Nephron (organoid): Measurements from ENCODE around the gene SNTB2.

Source experiments
- H3K27ac Mint-ChIP-seq, 3 experiments: 2 replicates each; pipeline ENCODE4 v1.8.0; 2020; ENCODE audit warnings: mixed read lengths in 3 of 3, mild to moderate bottlenecking in 2 of 3, moderate library complexity in 1 of 3
- H3K27me3 Mint-ChIP-seq: 2 replicates; pipeline ENCODE4 v1.8.0; 2021; ENCODE audit warnings: low read depth, mild to moderate bottlenecking, moderate library complexity, mixed read lengths
- H3K36me3 Mint-ChIP-seq: 2 replicates; pipeline ENCODE4 v1.8.0; 2020; ENCODE audit warnings: low read depth, mixed read lengths
- H3K4me1 Mint-ChIP-seq: 2 replicates; pipeline ENCODE4 v1.8.0; 2020; ENCODE audit warnings: mixed read lengths
- H3K4me3 Mint-ChIP-seq, 3 experiments: 2 replicates each; pipeline ENCODE4 v1.8.0; 2020; ENCODE audit warnings: mild to moderate bottlenecking in 3 of 3, mixed read lengths in 3 of 3, moderate library complexity in 2 of 3
- H3K9me3 Mint-ChIP-seq: 2 replicates; pipeline ENCODE4 v1.8.0; 2020; ENCODE audit warnings: mixed read lengths
- CTCF ChIP-seq, 3 experiments: fragments of 200-600 bp; sonication (generic); IDR thresholded peaks; one replicate each; pipeline ENCODE4 v1.5.0; 2021; ENCODE audit warnings: antibody characterized with exemption in 3 of 3; ENCODE audit not compliant: unreplicated experiment in 3 of 3

SNTB2 gene

GRCh38 chr16:69233124-69233523 is 46.2 kb downstream of the SNTB2 start:
- Mint-ChIP-seq H3K27me3 (no peaks in the 10 kb centered on the region), H3K36me3 (peaks cover 4% of the 10 kb centered on the region), H3K9me3 (no peaks in the 10 kb centered on the region), H3K4me3 (no peak overlapping the region), H3K27ac (no peak overlapping the region), H3K4me1 (peaks cover 3% of the 10 kb centered on the region)
- no peak for TF ChIP-seq CTCF (IDR thresholded peaks at IDR 0.05; ENCODE audit: unreplicated experiment in 3 of 3)

DNA sequence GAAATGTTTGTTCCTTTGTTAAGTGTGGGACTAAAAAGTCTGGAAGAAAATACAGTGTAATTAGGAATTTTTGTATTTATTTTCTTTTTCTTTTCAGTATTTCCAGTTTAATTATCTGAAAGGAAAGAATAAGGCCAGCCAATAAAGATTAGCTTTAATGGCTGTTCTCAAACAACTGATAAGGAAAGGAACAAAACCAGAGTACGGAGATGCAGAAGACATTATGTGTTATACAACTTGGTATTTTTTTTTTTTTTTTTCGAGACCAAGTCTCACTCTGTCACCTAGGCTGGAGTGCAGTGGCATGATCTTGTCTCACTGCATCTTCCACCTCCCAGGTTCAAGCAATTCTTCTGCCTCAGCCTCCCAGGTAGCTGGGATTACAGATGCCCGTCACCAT is 47.5 kb downstream of the SNTB2 start:
- no peaks in the 10 kb centered on the region for H3K27me3 Mint-ChIP-seq
- H3K27ac Mint-ChIP-seq = no peak overlapping the region
- H3K9me3 Mint-ChIP-seq = no peaks in the 10 kb centered on the region
- peaks cover 3% of the 10 kb centered on the region for H3K4me1 Mint-ChIP-seq
- H3K4me3 Mint-ChIP-seq = no peak overlapping the region
- peaks cover 4% of the 10 kb centered on the region for H3K36me3 Mint-ChIP-seq
- no peak for TF ChIP-seq CTCF (IDR thresholded peaks at IDR 0.05; ENCODE audit: unreplicated experiment in 3 of 3)

DNA sequence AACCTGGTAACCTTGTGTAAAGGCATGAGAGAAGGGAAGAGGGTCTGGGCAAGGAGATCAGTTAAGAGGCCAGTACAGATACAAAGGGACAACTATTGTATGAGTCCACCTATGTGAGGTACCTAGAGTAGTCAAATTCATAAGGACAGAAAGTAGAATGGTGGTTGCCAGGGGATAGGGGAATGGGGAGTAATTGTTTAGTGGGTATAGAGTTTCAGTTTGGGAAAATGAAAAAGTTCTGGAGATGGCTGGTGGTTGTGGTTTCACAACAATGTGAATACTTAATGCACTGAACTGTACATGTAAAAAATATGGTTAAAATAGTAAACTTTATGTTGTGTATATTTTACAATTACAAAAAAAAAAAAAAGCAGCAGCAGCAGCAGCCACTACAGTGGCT is 49.4 kb downstream of the SNTB2 start:
- H3K27ac Mint-ChIP-seq = no peak overlapping the region
- H3K4me1 Mint-ChIP-seq = peaks cover 9% of the 10 kb centered on the region

DNA sequence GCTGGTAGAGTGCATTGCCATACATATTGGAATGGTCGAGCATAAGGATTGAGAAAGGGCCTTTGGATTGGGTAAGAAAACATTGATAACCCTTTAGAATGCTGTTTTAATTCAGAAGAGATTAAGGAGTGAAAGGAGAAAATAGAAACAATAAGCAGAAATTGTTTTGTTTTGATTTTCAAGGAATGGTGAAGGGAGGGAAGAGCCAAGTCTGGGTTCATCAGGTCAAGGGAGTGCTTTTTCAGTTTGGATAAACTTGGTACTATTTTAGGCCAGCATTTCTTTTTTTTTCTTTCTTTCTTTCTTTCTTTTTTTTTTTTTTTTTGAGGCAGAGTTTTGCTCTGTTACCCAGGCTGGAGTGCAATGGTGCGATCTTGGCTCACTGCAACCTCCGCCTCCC is 50.3 kb downstream of the SNTB2 start:
- Mint-ChIP-seq H3K9me3 (no peaks in the 10 kb centered on the region), H3K4me1 (peaks cover 9% of the 10 kb centered on the region), H3K27me3 (no peaks in the 10 kb centered on the region), H3K36me3 (no peaks in the 10 kb centered on the region), H3K4me3 (no peak overlapping the region), H3K27ac (no peak overlapping the region)
- no peak for TF ChIP-seq CTCF (IDR thresholded peaks at IDR 0.05; ENCODE audit: unreplicated experiment in 3 of 3)

More for the DNA sequence above, 49.4 kb downstream of the SNTB2 start:
- Mint-ChIP-seq H3K4me3 (no peak overlapping the region), H3K36me3 (no peaks in the 10 kb centered on the region), H3K27me3 (no peaks in the 10 kb centered on the region), H3K9me3 (no peaks in the 10 kb centered on the region)
- TF ChIP-seq CTCF (IDR thresholded peaks at IDR 0.05; ENCODE audit: unreplicated experiment in 3 of 3) = no peak

DNA sequence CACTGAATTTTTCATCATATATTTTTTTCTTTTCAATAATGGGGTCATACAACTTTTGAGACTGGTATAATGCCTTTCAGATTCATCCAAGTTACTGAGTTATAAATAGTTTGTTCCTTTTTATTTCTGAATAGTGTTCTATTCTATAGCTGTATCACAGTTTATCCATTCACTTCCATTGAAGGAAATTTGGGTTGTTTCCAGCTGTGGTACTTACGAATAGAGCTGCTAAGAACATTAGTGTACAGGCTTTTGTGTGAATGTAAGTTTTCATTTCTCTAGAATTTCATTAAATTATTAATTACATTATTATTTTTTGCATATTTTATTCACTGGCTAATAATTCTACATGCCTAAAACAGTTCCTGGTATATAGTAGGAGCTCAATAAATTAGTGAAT is 52.9 kb downstream of the SNTB2 start:
- peaks cover 3% of the 10 kb centered on the region for H3K36me3 Mint-ChIP-seq
- peaks cover 27% of the 10 kb centered on the region for H3K4me1 Mint-ChIP-seq
- H3K27me3 Mint-ChIP-seq = no peaks in the 10 kb centered on the region
- H3K27ac Mint-ChIP-seq = no peak overlapping the region
- no peak for TF ChIP-seq CTCF (IDR thresholded peaks at IDR 0.05; ENCODE audit: unreplicated experiment in 3 of 3)
- H3K4me3 Mint-ChIP-seq = no peak overlapping the region
- no peaks in the 10 kb centered on the region for H3K9me3 Mint-ChIP-seq

DNA sequence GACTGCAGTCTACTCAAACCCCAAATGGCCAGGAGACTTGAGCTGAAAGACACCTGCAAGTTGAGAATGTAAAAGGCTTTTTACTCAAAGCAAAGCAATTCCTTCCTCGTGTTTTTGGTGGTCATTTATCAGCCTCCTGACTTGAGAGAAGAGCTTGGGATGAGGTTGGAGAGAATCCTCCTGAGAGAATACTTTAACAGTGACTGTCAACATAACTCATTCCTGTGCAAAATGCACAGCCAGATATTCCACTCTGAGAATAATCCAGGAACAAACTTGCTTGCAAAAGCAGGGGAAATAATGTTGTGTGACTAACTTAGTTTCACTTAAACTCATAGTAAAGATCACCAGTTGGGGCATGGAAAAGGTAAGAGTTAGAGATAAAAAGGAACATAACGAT is 53.4 kb downstream of the SNTB2 start:
- no peak for TF ChIP-seq CTCF (IDR thresholded peaks at IDR 0.05; ENCODE audit: unreplicated experiment in 3 of 3)
- Mint-ChIP-seq H3K36me3 (peaks cover 4% of the 10 kb centered on the region), H3K27ac (peak overlapping the region; percentile 24 to 64 (median 44)), H3K4me3 (peak overlapping the region in 1 of 3 experiments; percentile 15), H3K27me3 (no peaks in the 10 kb centered on the region), H3K9me3 (no peaks in the 10 kb centered on the region), H3K4me1 (peaks cover 27% of the 10 kb centered on the region)
